ENCODE results near the gene GBX2. TPM values are rescaled to one million over a fixed set of nuclear protein-coding genes. Genes with fewer than 3 reads are reported as not detected.

Gene GBX2
- total RNA-seq, 2 donors from 2014 or later, result not detected

DNA sequence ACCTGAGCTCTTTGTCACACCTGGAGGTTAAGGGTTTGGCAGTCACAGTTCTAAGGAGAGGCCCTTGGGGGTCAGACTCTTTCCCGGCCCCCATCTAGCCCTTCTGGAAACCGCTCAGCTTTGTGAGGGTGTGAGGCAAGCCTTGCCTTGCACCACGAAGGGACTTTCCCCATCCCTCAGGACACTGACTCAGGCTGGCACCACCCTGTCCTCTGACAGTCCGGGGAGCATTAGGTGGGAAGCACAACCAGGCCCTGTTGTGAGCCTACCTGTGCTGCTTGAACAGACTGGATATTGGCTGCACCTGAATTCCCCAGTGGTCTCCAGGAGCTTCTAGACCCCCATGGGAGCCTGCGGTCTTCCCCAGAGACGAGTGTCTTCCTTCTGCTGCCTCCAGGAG lies 47.0 kb upstream of the GBX2 start:
- H3K9me3 ChIP-seq, result no peaks in the 10 kb centered on the region
- TF ChIP-seq, protein P1, sequence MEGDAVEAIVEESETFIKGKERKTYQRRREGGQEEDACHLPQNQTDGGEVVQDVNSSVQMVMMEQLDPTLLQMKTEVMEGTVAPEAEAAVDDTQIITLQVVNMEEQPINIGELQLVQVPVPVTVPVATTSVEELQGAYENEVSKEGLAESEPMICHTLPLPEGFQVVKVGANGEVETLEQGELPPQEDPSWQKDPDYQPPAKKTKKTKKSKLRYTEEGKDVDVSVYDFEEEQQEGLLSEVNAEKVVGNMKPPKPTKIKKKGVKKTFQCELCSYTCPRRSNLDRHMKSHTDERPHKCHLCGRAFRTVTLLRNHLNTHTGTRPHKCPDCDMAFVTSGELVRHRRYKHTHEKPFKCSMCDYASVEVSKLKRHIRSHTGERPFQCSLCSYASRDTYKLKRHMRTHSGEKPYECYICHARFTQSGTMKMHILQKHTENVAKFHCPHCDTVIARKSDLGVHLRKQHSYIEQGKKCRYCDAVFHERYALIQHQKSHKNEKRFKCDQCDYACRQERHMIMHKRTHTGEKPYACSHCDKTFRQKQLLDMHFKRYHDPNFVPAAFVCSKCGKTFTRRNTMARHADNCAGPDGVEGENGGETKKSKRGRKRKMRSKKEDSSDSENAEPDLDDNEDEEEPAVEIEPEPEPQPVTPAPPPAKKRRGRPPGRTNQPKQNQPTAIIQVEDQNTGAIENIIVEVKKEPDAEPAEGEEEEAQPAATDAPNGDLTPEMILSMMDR (IDR thresholded peaks at IDR 0.05), result no peak
- TF ChIP-seq POLR2A (IDR thresholded peaks at IDR 0.05), result no peak
- H3K27ac ChIP-seq, result no peak overlapping the region
- H3K4me3 ChIP-seq, result no peak overlapping the region
- intact Hi-C loops (cut with DNase I), result no loop called here
- no peak for ATAC-seq
- no peaks in the 10 kb centered on the region for H3K27me3 ChIP-seq
- no peak for DNase-seq
- no peaks in the 10 kb centered on the region for H3K36me3 ChIP-seq (replicated peaks in 1 of 2; ENCODE audit: insufficient read depth in 1 of 2, low read depth in 2 of 2)
- WGBS, 2 donors, result 70 to 80% methylated on average over 4 to 6 of the region's 6 CpGs
- H3K4me1 ChIP-seq, result no peaks in the 10 kb centered on the region

DNA sequence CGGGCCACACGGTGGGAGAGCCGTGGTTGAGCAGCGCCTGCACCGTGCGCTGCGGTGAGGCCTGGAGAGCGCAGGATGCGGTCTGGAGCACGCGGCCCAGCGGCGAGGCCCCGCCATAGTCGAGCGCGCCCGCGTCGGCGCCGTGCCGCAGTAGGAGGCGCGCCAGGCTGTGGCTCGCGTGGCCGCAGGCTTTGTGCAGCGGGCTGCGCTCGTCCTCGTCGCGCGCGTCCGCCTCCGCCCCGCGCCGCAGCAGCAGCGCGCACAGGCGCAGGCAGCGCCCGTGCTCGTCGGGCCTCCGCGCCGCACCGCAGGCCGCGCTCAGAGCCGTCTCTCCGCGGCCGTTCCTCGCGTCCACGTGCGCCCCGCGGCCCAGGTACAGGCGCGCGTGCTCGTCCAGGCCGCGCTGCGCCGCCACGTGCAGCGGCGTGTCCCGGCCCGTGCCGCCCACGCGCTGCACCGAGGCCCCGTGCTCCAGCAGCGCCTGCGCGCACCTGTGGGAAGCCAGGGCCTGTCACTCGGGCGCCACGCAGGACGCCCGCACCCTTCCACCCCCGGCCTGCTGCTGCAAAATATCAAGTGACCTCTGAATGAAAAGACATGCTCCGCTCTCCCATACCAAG lies 46.3 kb upstream of the GBX2 start:
- H3K9me3 ChIP-seq, result no peaks in the 10 kb centered on the region
- WGBS, 2 donors, result 31 to 76% methylated on average over 9 to 84 of the region's 92 CpGs
- no peak overlapping the region for H3K27ac ChIP-seq
- H3K4me1 ChIP-seq, result no peaks in the 10 kb centered on the region
- H3K36me3 ChIP-seq (replicated peaks in 1 of 2; ENCODE audit: insufficient read depth in 1 of 2, low read depth in 2 of 2), result no peaks in the 10 kb centered on the region
- H3K27me3 ChIP-seq, result no peaks in the 10 kb centered on the region
- no peak for TF ChIP-seq POLR2A (IDR thresholded peaks at IDR 0.05)
- TF ChIP-seq, protein P1 (IDR thresholded peaks at IDR 0.05), result no peak
- DNase-seq (no peak), ATAC-seq (no peak)
- intact Hi-C loops (cut with DNase I), result no loop called here
- no peak overlapping the region for H3K4me3 ChIP-seq

DNA sequence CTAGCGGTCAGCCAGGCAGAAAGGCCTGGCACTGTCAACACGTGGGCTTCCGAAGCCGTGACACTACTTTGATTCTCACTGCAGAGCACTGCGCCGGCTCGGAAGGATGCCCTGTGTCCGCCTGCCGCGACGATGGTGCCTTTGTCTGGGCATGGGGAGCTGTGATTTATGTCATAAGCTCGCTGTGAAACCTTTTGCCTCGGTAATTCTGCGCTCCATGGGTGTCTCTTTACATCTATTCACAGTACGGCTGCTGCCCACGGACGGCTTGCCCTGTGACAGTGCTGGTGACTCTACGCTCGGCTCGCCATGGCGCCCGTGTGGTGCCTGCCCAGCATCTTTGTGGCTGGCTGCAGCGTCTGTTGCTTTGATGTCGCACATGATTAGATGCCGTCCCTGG lies 43.1 kb upstream of the GBX2 start:
- DNase-seq (no peak), ATAC-seq (no peak)
- Histone ChIP-seq H3K4me1 (no peaks in the 10 kb centered on the region), H3K9me3 (no peaks in the 10 kb centered on the region), H3K4me3 (no peak overlapping the region), H3K27me3 (no peaks in the 10 kb centered on the region), H3K27ac (no peak overlapping the region), H3K36me3 (replicated peaks in 1 of 2; ENCODE audit: insufficient read depth in 1 of 2, low read depth in 2 of 2) (no peaks in the 10 kb centered on the region)
- TF ChIP-seq, protein P1 (IDR thresholded peaks at IDR 0.05), result no peak
- TF ChIP-seq POLR2A (IDR thresholded peaks at IDR 0.05), result no peak
- 83% methylated on average over 9 to 24 of the region's 25 CpGs for WGBS, 2 donors
- intact Hi-C loops (cut with DNase I), result no loop called here

DNA sequence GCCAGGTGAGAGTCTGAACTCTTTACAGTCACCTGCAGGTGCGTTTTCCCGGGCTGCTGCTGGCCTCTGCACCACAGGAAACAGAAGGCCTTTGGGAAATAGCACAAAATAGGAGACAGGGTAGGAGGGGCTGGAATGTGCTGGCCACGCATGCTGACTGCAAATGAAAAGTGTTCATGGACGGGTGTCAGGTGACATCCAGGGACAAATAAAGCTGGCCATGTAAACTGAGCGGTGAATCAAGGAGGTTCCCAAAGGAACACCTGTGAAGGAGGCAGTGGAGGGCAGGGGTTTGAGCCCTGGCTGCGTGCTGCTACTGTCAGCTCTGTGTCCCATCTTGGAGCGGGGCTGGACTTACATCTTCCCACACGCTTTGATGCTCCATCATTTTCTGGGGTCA lies 42.4 kb upstream of the GBX2 start:
- 34 to 46% methylated on average over 7 to 8 of the region's 8 CpGs for WGBS, 2 donors
- no peak overlapping the region for H3K27ac ChIP-seq
- ATAC-seq (no peak), DNase-seq (no peak)
- H3K36me3 ChIP-seq (replicated peaks in 1 of 2; ENCODE audit: insufficient read depth in 1 of 2, low read depth in 2 of 2), result no peaks in the 10 kb centered on the region
- H3K27me3 ChIP-seq, result no peaks in the 10 kb centered on the region
- no peaks in the 10 kb centered on the region for H3K4me1 ChIP-seq
- no peak overlapping the region for H3K4me3 ChIP-seq
- intact Hi-C loops (cut with DNase I), result no loop called here
- peaks cover 0 to 3% (median 0%) of the 10 kb centered on the region in 3 donors for H3K9me3 ChIP-seq
- TF ChIP-seq, protein P1 (IDR thresholded peaks at IDR 0.05), result no peak
- TF ChIP-seq POLR2A (IDR thresholded peaks at IDR 0.05), result no peak

DNA sequence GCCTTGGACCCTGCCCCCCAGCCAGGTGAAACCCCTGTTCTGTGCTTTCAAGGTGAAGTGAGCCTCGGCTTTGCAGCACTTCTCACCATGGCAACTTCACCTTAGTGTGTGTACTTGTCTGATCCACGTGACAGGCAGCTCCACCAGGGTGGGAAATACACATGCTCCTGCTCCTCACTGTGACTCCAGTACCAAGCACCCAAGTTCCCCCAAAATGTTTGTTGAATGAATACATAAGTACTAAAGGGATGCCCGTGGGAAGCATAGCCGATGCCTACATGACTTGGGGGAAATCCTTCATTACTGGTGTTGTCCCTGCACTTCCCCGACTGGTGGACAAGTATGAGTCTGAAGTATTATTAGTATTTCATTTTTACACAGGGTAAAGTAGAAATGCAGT lies 41.8 kb upstream of the GBX2 start:
- WGBS, 2 donors, result 51 to 75% methylated on average over 5 of the region's 5 CpGs
- no peak for ATAC-seq

More for the DNA sequence above, 41.8 kb upstream of the GBX2 start:
- intact Hi-C loops (cut with DNase I), result no loop called here
- Histone ChIP-seq H3K27ac (no peak overlapping the region), H3K4me3 (no peak overlapping the region), H3K4me1 (no peaks in the 10 kb centered on the region), H3K36me3 (replicated peaks in 1 of 2; ENCODE audit: insufficient read depth in 1 of 2, low read depth in 2 of 2) (no peaks in the 10 kb centered on the region), H3K27me3 (no peaks in the 10 kb centered on the region), H3K9me3 (peaks cover 0 to 9% (median 0%) of the 10 kb centered on the region in 3 donors)
- no peak for TF ChIP-seq POLR2A (IDR thresholded peaks at IDR 0.05)
- TF ChIP-seq, protein P1 (IDR thresholded peaks at IDR 0.05), result no peak
- DNase-seq, result no peak
